Right atrium auricular region (tissue), 2 donors: ENCODE measurements around the gene ANKRD2. TPM values are rescaled to one million over a fixed set of nuclear protein-coding genes. Genes with fewer than 3 reads are reported as not detected.

Source experiments
- DNase-seq: peaks from one replicate; pipeline ENCODE4 v3.0.0-alpha.2; 2019; ENCODE audit warnings: low spot score
- H3K27ac ChIP-seq, 2 donors: fragments of 200-600 bp; sonication (generic); 1 replicate in 1 of 2; 2 replicates in 1 of 2; pipeline ENCODE4 v1.5.1; 2016 to 2019
- H3K27me3 ChIP-seq, 2 donors: fragments of 200-600 bp; sonication (generic); one replicate each; pipeline versions ENCODE4 v1.5.1 to v1.6.0; 2017 to 2019
- H3K36me3 ChIP-seq: fragments of 200-600 bp; sonication (generic); one replicate; pipeline ENCODE4 v1.5.1; 2016
- H3K4me1 ChIP-seq, 2 donors: fragments of 200-600 bp; sonication (generic); one replicate each; pipeline versions ENCODE4 v1.5.1 to v1.6.0; 2017 to 2019
- H3K4me3 ChIP-seq, 2 donors: fragments of 200-600 bp; sonication (generic); 1 replicate in 1 of 2; 2 replicates in 1 of 2; pipeline ENCODE4 v1.5.1; 2017 to 2019; ENCODE audit warnings: mild to moderate bottlenecking in 1 of 2, moderate library complexity in 1 of 2
- H3K9me3 ChIP-seq, 2 donors: fragments of 200-600 bp; sonication (generic); one replicate each; pipeline ENCODE4 v1.5.1; 2019
- CTCF ChIP-seq, 2 donors: fragments of 200-600 bp; sonication (generic); IDR thresholded peaks; one replicate each; pipeline ENCODE4 v1.5.1; 2019; ENCODE audit warnings: antibody characterized with exemption in 2 of 2
- total RNA-seq, 2 donors: library from RNA; depleted of rRNA; stranded (reverse); fragments of >200 nt; gene quantifications; one replicate each; pipeline ENCODE4 v1.1.0, GENCODE V29; 2016

Gene ANKRD2
- total RNA-seq, 2 donors from 2014 or later: 25.7 to 204 TPM

- no peak overlapping the region for H3K4me3 ChIP-seq
- no peak for DNase-seq
- H3K27me3 ChIP-seq: no peaks in the 10 kb centered on the region
- TF ChIP-seq CTCF (IDR thresholded peaks at IDR 0.05): no peak
- no peak overlapping the region for H3K27ac ChIP-seq
- peaks cover 5% of the 10 kb centered on the region for H3K36me3 ChIP-seq
- no peaks in the 10 kb centered on the region for H3K4me1 ChIP-seq
- H3K9me3 ChIP-seq: no peaks in the 10 kb centered on the region
These were observed 9.2 kb upstream of the ANKRD2 start for GRCh38 chr10:97563337-97563736.

- no peak for DNase-seq
- peaks cover 19% of the 10 kb centered on the region for H3K36me3 ChIP-seq
- no peak overlapping the region for H3K27ac ChIP-seq
- H3K4me1 ChIP-seq: no peaks in the 10 kb centered on the region
- TF ChIP-seq CTCF (IDR thresholded peaks at IDR 0.05): no peak
- H3K9me3 ChIP-seq: no peaks in the 10 kb centered on the region
- H3K27me3 ChIP-seq: no peaks in the 10 kb centered on the region
- H3K4me3 ChIP-seq: no peak overlapping the region
These were observed 7.8 kb upstream of the ANKRD2 start for GRCh38 chr10:97564776-97565175.

GRCh38 chr10:97566336-97566996 is 6.1 kb upstream of the ANKRD2 start:
- no peaks in the 10 kb centered on the region for H3K9me3 ChIP-seq
- no peak for DNase-seq
- TF ChIP-seq CTCF (IDR thresholded peaks at IDR 0.05): no peak

GRCh38 chr10:97567891-97568290 is 4.7 kb upstream of the ANKRD2 start:
- Histone ChIP-seq H3K4me1 (peaks cover 0 to 13% of the 10 kb centered on the region in 2 donors), H3K27ac (no peak overlapping the region), H3K36me3 (peaks cover 33% of the 10 kb centered on the region), H3K27me3 (no peaks in the 10 kb centered on the region), H3K4me3 (no peak overlapping the region), H3K9me3 (no peaks in the 10 kb centered on the region)
- DNase-seq: no peak
- TF ChIP-seq CTCF (IDR thresholded peaks at IDR 0.05): no peak

More at GRCh38 chr10:97566336-97566996, 6.1 kb upstream of the ANKRD2 start:
- Histone ChIP-seq H3K36me3 (peaks cover 33% of the 10 kb centered on the region), H3K27me3 (no peaks in the 10 kb centered on the region), H3K27ac (no peak overlapping the region), H3K4me1 (no peaks in the 10 kb centered on the region), H3K4me3 (no peak overlapping the region)

- no peaks in the 10 kb centered on the region for H3K9me3 ChIP-seq
- no peak for DNase-seq
- H3K27ac ChIP-seq: no peak overlapping the region
- H3K4me1 ChIP-seq: peaks cover 0 to 31% of the 10 kb centered on the region in 2 donors
- H3K36me3 ChIP-seq: peaks cover 33% of the 10 kb centered on the region
- no peak for TF ChIP-seq CTCF (IDR thresholded peaks at IDR 0.05)
- H3K27me3 ChIP-seq: no peaks in the 10 kb centered on the region
- no peak overlapping the region for H3K4me3 ChIP-seq
These were observed 2.3 kb upstream of the ANKRD2 start for GRCh38 chr10:97570146-97570788.
